Measurements from ENCODE around the gene TOMM40L. TPM values are rescaled to one million over a fixed set of nuclear protein-coding genes. Genes with fewer than 3 reads are reported as not detected.

TOMM40L gene
- total RNA-seq, 3 donors from 2014 or later, result 6.9 to 9.4 (median 8.2) TPM

DNA sequence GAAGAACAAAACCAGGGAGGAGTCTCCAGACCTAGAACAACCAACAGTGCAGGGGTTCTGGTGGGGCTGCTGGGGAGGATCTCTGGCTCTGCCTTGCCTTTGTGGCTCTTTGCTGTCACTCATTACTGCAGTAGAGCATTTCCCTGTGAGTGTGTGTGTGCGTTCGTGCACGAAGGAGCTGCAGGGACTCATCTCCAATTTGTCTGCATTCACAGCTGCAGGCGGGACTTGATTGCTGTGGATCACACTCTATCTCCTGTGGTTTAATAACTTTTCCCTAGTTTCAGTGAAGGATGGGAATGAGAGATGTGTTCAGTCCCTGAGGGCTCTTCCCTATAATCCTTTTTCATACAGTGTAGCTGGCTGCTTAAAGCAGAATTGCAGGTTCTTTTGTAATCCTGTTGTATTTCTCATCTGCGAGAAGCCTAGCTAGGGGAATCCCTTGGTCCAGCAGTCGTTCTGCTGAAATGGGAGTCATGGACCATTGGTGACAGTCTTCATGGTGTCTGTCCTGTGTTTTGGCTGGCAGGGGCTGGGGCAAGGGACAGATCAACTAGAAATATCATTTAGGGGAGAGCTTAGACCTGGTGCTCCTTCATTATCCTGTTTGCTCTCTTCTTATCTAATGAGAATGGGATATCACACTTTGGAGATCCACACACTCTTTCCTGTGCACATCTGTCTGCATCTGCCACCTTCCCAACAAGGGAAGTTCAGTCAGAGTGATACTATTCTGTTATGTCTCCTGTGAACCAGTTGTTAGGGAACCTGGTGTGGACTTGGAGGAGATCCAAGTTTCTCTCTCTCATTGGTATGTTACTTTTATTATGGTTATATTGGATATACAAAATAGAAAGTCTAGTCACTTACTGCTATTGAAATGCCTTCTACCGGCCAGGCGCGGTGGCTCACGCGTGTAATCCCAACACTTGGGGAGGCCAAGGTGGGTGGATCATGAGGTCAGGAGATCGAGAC, 35.7 kb downstream of the TOMM40L start:
- Histone ChIP-seq H3K4me1 (no peaks in the 10 kb centered on the region), H3K36me3 (no peaks in the 10 kb centered on the region), H3K9me3 (peaks cover 9 to 11% of the 10 kb centered on the region in 2 donors), H3K4me3 (no peak overlapping the region), H3K27me3 (peaks cover 0 to 16% of the 10 kb centered on the region in 2 donors), H3K27ac (no peak overlapping the region)
- intact Hi-C loops (cut with DNase I; ENCODE audit: low total_unique reads), result no loop called here
- no peak for DNase-seq (ENCODE audit: low spot score in 2 of 2)
- TF ChIP-seq, protein P1, sequence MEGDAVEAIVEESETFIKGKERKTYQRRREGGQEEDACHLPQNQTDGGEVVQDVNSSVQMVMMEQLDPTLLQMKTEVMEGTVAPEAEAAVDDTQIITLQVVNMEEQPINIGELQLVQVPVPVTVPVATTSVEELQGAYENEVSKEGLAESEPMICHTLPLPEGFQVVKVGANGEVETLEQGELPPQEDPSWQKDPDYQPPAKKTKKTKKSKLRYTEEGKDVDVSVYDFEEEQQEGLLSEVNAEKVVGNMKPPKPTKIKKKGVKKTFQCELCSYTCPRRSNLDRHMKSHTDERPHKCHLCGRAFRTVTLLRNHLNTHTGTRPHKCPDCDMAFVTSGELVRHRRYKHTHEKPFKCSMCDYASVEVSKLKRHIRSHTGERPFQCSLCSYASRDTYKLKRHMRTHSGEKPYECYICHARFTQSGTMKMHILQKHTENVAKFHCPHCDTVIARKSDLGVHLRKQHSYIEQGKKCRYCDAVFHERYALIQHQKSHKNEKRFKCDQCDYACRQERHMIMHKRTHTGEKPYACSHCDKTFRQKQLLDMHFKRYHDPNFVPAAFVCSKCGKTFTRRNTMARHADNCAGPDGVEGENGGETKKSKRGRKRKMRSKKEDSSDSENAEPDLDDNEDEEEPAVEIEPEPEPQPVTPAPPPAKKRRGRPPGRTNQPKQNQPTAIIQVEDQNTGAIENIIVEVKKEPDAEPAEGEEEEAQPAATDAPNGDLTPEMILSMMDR (IDR thresholded peaks at IDR 0.05), result no peak

DNA sequence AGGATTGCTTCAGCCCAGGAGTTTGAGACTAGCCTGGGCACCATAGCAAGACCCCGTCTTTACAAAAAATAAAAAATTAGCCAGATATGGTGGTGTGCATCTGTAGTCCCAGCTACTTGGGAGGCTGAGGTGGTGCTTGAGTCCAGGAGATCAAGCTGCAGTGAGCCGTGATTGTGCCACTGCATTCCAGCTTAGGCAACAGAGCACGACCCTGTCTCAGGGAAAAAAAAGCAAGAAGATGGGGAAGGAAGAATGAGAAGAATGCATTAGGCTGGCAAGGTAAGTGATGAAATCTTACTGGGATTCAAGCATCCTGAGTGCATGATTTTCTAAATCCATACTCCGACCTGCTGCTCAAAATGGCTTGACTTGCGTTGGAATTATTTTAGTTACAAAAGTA, 39.4 kb downstream of the TOMM40L start:
- TF ChIP-seq, protein P1 (IDR thresholded peaks at IDR 0.05), result no peak
- TF ChIP-seq POLR2A (IDR thresholded peaks at IDR 0.05), result no peak
- Histone ChIP-seq H3K36me3 (no peaks in the 10 kb centered on the region), H3K27ac (no peak overlapping the region), H3K4me3 (no peak overlapping the region), H3K9me3 (no peaks in the 10 kb centered on the region), H3K27me3 (peaks cover 0 to 2% of the 10 kb centered on the region in 2 donors), H3K4me1 (no peaks in the 10 kb centered on the region)
- intact Hi-C loops (cut with DNase I; ENCODE audit: low total_unique reads), result no loop called here
- no peak for DNase-seq (ENCODE audit: low spot score in 2 of 2)

DNA sequence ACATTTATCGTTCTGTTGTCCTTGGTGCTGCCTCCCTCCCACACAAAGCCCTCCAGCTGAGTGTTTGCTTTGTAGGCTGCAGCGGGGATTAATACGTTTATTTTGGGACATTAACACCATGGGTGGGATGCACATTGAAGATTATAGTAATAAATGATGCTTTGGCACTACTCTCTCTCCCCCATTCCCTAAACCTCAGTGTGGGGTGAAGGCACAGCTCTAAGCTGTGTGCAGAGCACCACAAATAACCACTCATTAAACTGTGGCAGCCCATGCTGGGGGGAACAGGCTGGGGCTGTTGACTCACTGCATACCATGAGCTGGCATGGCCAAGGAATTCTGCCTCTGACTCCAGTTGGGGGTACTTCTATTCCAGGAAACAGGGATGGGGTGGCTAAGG, 40.3 kb downstream of the TOMM40L start:
- H3K36me3 ChIP-seq, result no peaks in the 10 kb centered on the region
- no peaks in the 10 kb centered on the region for H3K27me3 ChIP-seq
- intact Hi-C loops (cut with DNase I; ENCODE audit: low total_unique reads), result no loop called here
- no peaks in the 10 kb centered on the region for H3K9me3 ChIP-seq
- TF ChIP-seq POLR2AphosphoS5 (IDR thresholded peaks at IDR 0.05), result no peak
- TF ChIP-seq, protein P1 (IDR thresholded peaks at IDR 0.05), result no peak
- no peak for TF ChIP-seq POLR2A (IDR thresholded peaks at IDR 0.05)
- H3K27ac ChIP-seq, result no peak overlapping the region
- DNase-seq (ENCODE audit: low spot score in 2 of 2), result no peak
- H3K4me3 ChIP-seq, result no peak overlapping the region
- H3K4me1 ChIP-seq, result no peaks in the 10 kb centered on the region

- intact Hi-C loops (cut with DNase I; ENCODE audit: low total_unique reads), result no loop called here
- H3K36me3 ChIP-seq, result no peaks in the 10 kb centered on the region
- DNase-seq (ENCODE audit: low spot score in 2 of 2), result no peak
- no peaks in the 10 kb centered on the region for H3K4me1 ChIP-seq
- H3K27ac ChIP-seq, result no peak overlapping the region
- no peaks in the 10 kb centered on the region for H3K27me3 ChIP-seq
- TF ChIP-seq POLR2AphosphoS5 (IDR thresholded peaks at IDR 0.05), result no peak
- TF ChIP-seq, protein P1 (IDR thresholded peaks at IDR 0.05), result no peak
- no peak for TF ChIP-seq POLR2A (IDR thresholded peaks at IDR 0.05)
- H3K4me3 ChIP-seq, result no peak overlapping the region
- no peaks in the 10 kb centered on the region for H3K9me3 ChIP-seq
These were observed 41.0 kb downstream of the TOMM40L start for GRCh38 chr1:161266836-161267235.

DNA sequence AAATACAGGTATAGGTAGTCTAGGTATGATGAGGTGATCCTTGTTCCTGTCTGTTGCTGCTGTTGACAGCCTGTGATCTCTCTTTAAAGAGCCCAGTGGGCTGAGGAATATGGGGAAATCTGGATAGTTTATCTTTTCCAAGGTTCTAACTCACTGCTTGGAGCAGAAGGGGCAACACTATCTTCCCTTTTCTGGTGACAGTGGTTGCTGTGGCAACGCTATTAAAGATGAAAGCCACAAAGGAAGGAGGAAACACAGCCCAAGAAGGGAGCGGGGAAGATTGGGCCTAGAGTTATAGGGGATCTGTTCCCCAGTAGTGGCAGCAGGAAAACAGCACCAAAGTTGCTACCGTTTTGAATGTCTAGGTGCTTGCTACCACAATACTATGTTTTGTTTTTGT, 41.5 kb downstream of the TOMM40L start:
- TF ChIP-seq POLR2A (IDR thresholded peaks at IDR 0.05) (no peak), POLR2AphosphoS5 (IDR thresholded peaks at IDR 0.05) (no peak)
- TF ChIP-seq, protein P1 (IDR thresholded peaks at IDR 0.05), result no peak
- no peaks in the 10 kb centered on the region for H3K9me3 ChIP-seq

More for the DNA sequence above, 41.5 kb downstream of the TOMM40L start:
- Histone ChIP-seq H3K36me3 (no peaks in the 10 kb centered on the region), H3K4me1 (no peaks in the 10 kb centered on the region), H3K4me3 (no peak overlapping the region), H3K27ac (no peak overlapping the region), H3K27me3 (no peaks in the 10 kb centered on the region)
- intact Hi-C loops (cut with DNase I; ENCODE audit: low total_unique reads), result no loop called here
- DNase-seq (ENCODE audit: low spot score in 2 of 2), result no peak

All from breast epithelium (tissue), 4 donors.